DOHH2 (cell line): ENCODE data around the gene C5orf15.
A peak's percentile ranks its signal among the peaks of the same experiment; 100 is the strongest.

ENCODE experiments used
- H3F3A ChIP-seq: fragments of 200-600 bp; sonication (generic), shearing (Covaris generic); 2 replicates; pipeline ENCODE4 v1.6.0; 2016; ENCODE audit warnings: antibody characterized with exemption, mild to moderate bottlenecking; ENCODE audit not compliant: control insufficient read depth, insufficient read depth
- H3K27ac ChIP-seq: fragments of 200-600 bp; sonication (generic); 2 replicates; pipeline ENCODE4 v1.5.1; 2014; ENCODE audit warnings: low read depth, mild to moderate bottlenecking, low read length, moderate library complexity
- H3K27me3 ChIP-seq: fragments of 200-600 bp; sonication (generic); 2 replicates; pipeline ENCODE4 v1.6.1; 2014; ENCODE audit warnings: mild to moderate bottlenecking, low read length, mixed read lengths; ENCODE audit not compliant: control insufficient read depth
- H3K36me3 ChIP-seq: fragments of 200-600 bp; sonication (generic); 2 replicates; pipeline ENCODE4 v1.6.1; 2014; ENCODE audit warnings: mild to moderate bottlenecking, low read length, moderate library complexity, mixed read lengths; ENCODE audit not compliant: control insufficient read depth
- H3K4me1 ChIP-seq: fragments of 200-600 bp; sonication (generic); 2 replicates; pipeline ENCODE4 v1.6.1; 2014; ENCODE audit warnings: mild to moderate bottlenecking, low read length, mixed read lengths; ENCODE audit not compliant: control insufficient read depth
- H3K4me2 ChIP-seq: fragments of 200-600 bp; sonication (generic); 2 replicates; pipeline ENCODE4 v1.6.0; 2014; ENCODE audit warnings: mild to moderate bottlenecking, low read length, moderate library complexity
- H3K4me3 ChIP-seq: fragments of 200-600 bp; sonication (generic); 2 replicates; pipeline ENCODE4 v1.5.1; 2014; ENCODE audit warnings: mild to moderate bottlenecking, low read length, mixed read lengths
- H3K79me2 ChIP-seq: fragments of 200-600 bp; sonication (generic); 2 replicates; pipeline ENCODE4 v1.6.1; 2014; ENCODE audit warnings: mild to moderate bottlenecking, low read length, mixed read lengths; ENCODE audit not compliant: control insufficient read depth
- H3K9me2 ChIP-seq: fragments of 200-600 bp; sonication (generic); replicated peaks from 2 replicates; pipeline ENCODE4 v1.6.1; 2014; ENCODE audit warnings: mild to moderate bottlenecking, low read length, mixed read lengths; ENCODE audit not compliant: control insufficient read depth
- H3K9me3 ChIP-seq: fragments of 200-600 bp; sonication (generic); 2 replicates; pipeline ENCODE4 v1.6.1; 2014; ENCODE audit warnings: antibody characterized with exemption, low read length, mixed read lengths; ENCODE audit not compliant: control insufficient read depth, insufficient read depth
- H4K20me1 ChIP-seq: fragments of 200-600 bp; sonication (generic); 2 replicates; pipeline ENCODE4 v1.6.0; 2014; ENCODE audit warnings: low read depth, mild to moderate bottlenecking, antibody characterized with exemption, low read length, moderate library complexity; ENCODE audit not compliant: control insufficient read depth, insufficient read depth
- CTCF ChIP-seq: fragments of 200-600 bp; sonication (generic); IDR thresholded peaks from one replicate; pipeline ENCODE4 v1.5.1; 2014; ENCODE audit warnings: antibody characterized with exemption, mild to moderate bottlenecking, low read depth, low read length; ENCODE audit not compliant: poor library complexity, severe bottlenecking
- EZH2phosphoT487 ChIP-seq: fragments of 200-600 bp; sonication (generic); IDR thresholded peaks from 2 replicates; pipeline ENCODE4 v1.6.1; 2017; ENCODE audit warnings: borderline replicate concordance, mild to moderate bottlenecking, antibody characterized with exemption, low read length, moderate library complexity, mixed read lengths

The C5orf15 gene

DNA sequence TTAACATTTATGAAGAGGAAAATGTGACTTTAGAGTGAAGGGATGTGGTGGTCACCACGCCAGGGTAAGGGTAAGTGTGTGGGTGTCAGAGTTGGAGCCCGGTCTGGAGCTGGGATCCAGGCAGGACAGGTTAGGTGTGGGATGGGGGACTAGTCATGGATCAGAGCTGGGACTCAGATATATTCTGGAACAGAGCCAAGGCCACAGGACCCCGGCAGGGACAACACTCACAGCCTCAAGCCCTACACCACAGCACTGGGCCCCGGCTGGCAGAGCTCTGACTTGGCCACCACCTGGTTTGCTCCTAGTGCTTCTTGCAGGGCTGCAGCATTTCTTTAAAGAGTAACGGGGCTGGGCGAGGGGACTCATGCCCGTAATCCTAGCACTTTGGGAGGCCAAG, 47.4 kb downstream of the C5orf15 start:
- no peaks in the 10 kb centered on the region for H3F3A ChIP-seq
- H3K36me3 ChIP-seq, result no peaks in the 10 kb centered on the region
- H3K9me2 ChIP-seq, result no peaks in the 10 kb centered on the region
- no peak overlapping the region for H3K27ac ChIP-seq
- no peaks in the 10 kb centered on the region for H3K79me2 ChIP-seq
- H4K20me1 ChIP-seq, result no peaks in the 10 kb centered on the region
- TF ChIP-seq CTCF (no peak), EZH2phosphoT487 (no peak)
- H3K9me3 ChIP-seq, result no peaks in the 10 kb centered on the region
- peaks cover 49% of the 10 kb centered on the region for H3K4me1 ChIP-seq
- no peak overlapping the region for H3K4me3 ChIP-seq
- no peaks in the 10 kb centered on the region for H3K27me3 ChIP-seq
- no peak overlapping the region for H3K4me2 ChIP-seq

DNA sequence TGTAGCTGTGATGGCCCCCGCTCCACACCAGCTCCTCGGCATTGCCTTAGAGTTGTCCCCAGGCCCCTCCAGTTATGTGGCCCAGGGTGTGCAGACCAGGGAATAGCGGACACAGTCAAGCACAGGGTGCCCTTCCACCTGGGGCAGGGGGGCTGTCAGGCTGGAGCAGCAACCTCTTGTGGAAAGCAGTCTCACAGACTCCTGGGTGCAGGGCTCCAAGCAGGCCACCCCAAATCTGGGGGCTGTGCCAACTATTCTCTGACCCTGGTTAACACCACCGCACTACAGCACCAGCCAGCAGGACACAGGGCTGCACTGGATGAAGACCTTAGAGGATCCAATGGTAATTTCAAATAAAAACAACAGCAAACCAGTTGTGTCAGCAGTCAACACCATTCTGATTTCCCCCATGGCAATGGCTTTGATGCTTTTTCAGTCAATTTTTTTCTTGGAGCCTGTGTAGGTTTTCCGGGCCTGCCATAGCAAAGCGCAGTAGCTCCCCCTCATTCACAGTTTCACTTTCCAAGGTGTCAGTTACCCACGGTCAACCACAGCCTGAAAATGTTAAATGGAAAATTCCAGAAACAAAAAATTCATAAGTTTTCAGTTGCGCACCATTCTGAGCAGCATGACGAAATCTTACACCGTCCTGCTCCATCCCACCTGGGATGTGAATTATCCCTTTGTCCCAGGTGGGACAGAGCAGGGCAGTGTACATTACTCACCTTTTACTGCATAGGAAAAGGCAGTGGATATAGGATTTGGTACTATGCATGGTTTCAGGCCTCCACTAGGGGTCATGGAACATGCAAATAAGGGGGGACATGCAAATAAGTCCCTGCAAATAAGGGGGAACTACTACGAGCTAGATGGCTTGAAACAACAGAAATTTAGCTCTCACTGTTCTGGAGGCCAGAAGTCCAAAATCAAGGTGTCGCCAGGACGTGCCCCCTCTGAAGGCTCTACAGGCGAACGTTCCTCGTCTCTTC, 49.0 kb downstream of the C5orf15 start:
- Histone ChIP-seq H3F3A (no peaks in the 10 kb centered on the region), H3K36me3 (no peaks in the 10 kb centered on the region), H3K27ac (no peak overlapping the region), H3K79me2 (no peaks in the 10 kb centered on the region), H3K9me2 (no peaks in the 10 kb centered on the region), H3K4me3 (peak overlapping the region; percentile 13; the same call in 1 of the 2 replicates), H3K27me3 (no peaks in the 10 kb centered on the region), H3K4me1 (peaks cover 40% of the 10 kb centered on the region), H4K20me1 (no peaks in the 10 kb centered on the region), H3K9me3 (no peaks in the 10 kb centered on the region), H3K4me2 (peak overlapping the region; percentile 45)
- TF ChIP-seq EZH2phosphoT487, result no peak
- TF ChIP-seq CTCF, result peak; percentile 37

GRCh38 chr5:133918731-133919130, 49.7 kb downstream of the C5orf15 start:
- no peak for TF ChIP-seq EZH2phosphoT487
- no peak for TF ChIP-seq CTCF
- no peak overlapping the region for H3K4me2 ChIP-seq

More at GRCh38 chr5:133918731-133919130, 49.7 kb downstream of the C5orf15 start:
- H3K79me2 ChIP-seq, result no peaks in the 10 kb centered on the region
- H3K9me3 ChIP-seq, result no peaks in the 10 kb centered on the region
- no peak overlapping the region for H3K4me3 ChIP-seq
- peaks cover 33% of the 10 kb centered on the region for H3K4me1 ChIP-seq
- H3K9me2 ChIP-seq, result no peaks in the 10 kb centered on the region
- H4K20me1 ChIP-seq, result no peaks in the 10 kb centered on the region
- no peak overlapping the region for H3K27ac ChIP-seq
- no peaks in the 10 kb centered on the region for H3F3A ChIP-seq
- no peaks in the 10 kb centered on the region for H3K36me3 ChIP-seq
- no peaks in the 10 kb centered on the region for H3K27me3 ChIP-seq
